ENCODE data around the gene VPS26C.
"Not testable (repeated sequence)": the region's sequence is repeated elsewhere in the genome, so short reads cannot be mapped to it uniquely, and the experiment has no call there.

- TF ChIP-seq CTCF (IDR thresholded peaks at IDR 0.05; ENCODE audit: insufficient read depth, low read length, poor library complexity, severe bottlenecking); EZH2phosphoT487 (conservative IDR thresholded peaks at IDR 0.05; ENCODE audit: low read length): not testable (repeated sequence)
Observed at GRCh38 chr21:37222248-37222647, 44.9 kb downstream of the VPS26C start.
